ENCODE data around the gene FYTTD1. TPM values are rescaled to one million over a fixed set of nuclear protein-coding genes. Genes with fewer than 3 reads are reported as not detected.

FYTTD1 gene
- total RNA-seq, 1 donor from 2014 or later = 44.0 TPM

DNA sequence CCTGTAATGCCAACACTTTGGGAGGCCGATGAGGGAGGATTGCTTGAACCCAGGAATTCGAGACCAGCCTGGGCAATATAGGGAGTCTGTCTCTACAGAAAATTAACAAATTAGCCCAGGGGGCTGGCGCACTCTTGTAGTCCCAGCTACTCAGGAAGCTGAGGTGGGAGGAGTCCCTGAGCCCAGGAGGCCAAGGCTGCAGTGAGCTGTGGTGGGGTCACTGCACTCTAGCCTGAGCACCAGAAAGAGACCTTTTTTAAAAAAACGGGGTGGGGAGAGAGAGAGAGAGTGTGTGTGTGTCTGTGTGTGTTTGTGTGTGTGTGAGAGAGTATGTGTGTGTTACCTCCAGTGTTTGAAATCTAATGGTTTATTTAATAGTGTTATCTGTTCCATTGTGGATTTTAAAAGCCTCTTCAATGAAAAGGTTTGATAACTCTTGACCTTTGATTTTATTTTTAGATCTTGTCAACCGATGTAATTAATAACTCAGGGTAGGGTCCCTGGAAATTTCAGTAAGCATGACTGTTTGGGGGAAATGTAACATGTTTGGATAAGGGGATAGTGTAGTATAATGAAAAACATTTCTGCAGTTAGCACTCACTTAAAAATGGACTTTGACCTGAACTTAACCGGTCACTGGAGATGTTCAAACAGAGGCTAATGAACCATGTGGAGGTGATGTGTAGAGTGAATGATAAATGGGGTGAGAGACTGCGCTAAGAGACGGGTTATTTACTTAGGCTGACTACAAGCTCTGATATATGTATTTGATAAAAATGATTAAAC is 71.1 kb downstream of the FYTTD1 start:
- Histone ChIP-seq H3K27me3 (no peaks in the 10 kb centered on the region), H3K36me3 (peaks cover 0 to 13% of the 10 kb centered on the region in 2 donors), H3K27ac (no peak overlapping the region), H3K4me1 (peaks cover 7% of the 10 kb centered on the region), H3K4me3 (no peak overlapping the region), H3K9me3 (no peaks in the 10 kb centered on the region)
- DNase-seq (ENCODE audit: extremely low spot score in 2 of 2) = no peak
- no peak for TF ChIP-seq POLR2AphosphoS5 (IDR thresholded peaks at IDR 0.05; ENCODE audit: insufficient read depth in 1 of 2, low read depth in 1 of 2)
- TF ChIP-seq POLR2A (IDR thresholded peaks at IDR 0.05) = no peak
- TF ChIP-seq, protein P1, sequence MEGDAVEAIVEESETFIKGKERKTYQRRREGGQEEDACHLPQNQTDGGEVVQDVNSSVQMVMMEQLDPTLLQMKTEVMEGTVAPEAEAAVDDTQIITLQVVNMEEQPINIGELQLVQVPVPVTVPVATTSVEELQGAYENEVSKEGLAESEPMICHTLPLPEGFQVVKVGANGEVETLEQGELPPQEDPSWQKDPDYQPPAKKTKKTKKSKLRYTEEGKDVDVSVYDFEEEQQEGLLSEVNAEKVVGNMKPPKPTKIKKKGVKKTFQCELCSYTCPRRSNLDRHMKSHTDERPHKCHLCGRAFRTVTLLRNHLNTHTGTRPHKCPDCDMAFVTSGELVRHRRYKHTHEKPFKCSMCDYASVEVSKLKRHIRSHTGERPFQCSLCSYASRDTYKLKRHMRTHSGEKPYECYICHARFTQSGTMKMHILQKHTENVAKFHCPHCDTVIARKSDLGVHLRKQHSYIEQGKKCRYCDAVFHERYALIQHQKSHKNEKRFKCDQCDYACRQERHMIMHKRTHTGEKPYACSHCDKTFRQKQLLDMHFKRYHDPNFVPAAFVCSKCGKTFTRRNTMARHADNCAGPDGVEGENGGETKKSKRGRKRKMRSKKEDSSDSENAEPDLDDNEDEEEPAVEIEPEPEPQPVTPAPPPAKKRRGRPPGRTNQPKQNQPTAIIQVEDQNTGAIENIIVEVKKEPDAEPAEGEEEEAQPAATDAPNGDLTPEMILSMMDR (IDR thresholded peaks at IDR 0.05) = no peak
- intact Hi-C loops (cut with DNase I) = no loop called here

DNA sequence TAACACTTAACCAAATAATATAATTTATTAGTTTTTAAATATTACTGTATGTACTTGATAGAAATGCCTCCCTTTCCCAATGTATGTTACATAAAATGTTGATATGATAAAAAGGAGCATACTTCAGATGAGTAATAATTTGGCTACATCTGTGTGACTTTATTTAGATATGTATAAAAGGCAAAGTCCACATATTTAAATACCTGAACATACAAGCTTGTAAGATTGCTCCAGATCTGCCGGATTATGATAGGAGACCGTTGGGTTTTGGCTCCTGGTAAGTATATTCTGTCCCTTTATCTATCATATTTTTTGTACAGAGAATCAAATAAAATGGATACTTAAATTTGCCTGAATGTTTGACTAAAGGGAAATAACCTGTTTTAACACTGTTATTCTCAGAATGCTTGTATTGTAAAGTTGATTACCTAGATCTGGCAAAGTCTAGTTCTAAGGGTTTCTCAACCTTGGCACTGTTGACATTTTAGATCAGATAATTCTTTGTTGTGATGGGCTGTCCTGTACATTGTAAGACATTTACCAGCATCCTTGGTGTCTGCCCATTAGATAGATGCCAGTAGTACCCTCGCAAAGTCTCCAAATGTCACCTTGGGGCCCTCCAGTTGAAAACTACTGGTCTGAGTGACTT is 79.8 kb downstream of the FYTTD1 start:
- Histone ChIP-seq H3K4me3 (no peak overlapping the region), H3K27me3 (no peaks in the 10 kb centered on the region), H3K27ac (no peak overlapping the region), H3K36me3 (peaks cover 0 to 42% of the 10 kb centered on the region in 2 donors), H3K9me3 (no peaks in the 10 kb centered on the region), H3K4me1 (peaks cover 5% of the 10 kb centered on the region)
- intact Hi-C loops (cut with DNase I) = no loop called here
- no peak for DNase-seq (ENCODE audit: extremely low spot score in 2 of 2)
- TF ChIP-seq, protein P1 (IDR thresholded peaks at IDR 0.05) = no peak
- TF ChIP-seq POLR2A (IDR thresholded peaks at IDR 0.05) (no peak), POLR2AphosphoS5 (IDR thresholded peaks at IDR 0.05; ENCODE audit: insufficient read depth in 1 of 2, low read depth in 1 of 2) (no peak)

DNA sequence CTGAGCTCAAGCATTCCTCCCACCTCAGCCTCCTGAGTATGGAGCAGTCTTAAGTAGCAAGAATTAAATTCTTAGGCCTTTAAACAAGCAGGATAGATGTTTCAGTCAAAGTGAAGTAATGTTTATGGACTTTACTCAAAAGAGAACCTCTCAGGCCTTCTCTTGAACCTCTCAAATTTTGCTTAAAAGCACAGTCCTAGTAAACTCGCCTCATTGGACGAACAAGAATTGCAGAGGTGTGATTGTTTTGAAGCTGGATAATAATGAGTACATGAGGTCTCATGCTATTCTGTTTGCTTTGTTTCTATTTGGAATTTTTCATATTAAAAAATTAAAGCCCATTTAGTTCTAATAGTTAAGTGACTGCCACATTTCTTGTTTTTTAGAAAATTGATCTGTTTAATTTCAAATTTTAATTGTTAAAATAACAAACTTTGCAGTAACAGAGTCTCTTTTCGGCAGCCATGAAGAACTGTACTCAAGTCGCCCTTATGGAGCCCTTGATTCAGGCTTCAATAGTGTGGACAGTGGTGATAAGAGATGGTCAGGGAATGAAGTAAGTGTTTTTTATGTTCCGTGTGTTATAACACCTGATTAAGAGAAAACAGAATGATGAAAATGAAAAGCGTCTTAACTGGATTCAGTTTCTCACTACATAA is 80.8 kb downstream of the FYTTD1 start:
- no peak overlapping the region for H3K27ac ChIP-seq
- no peak for DNase-seq (ENCODE audit: extremely low spot score in 2 of 2)
- intact Hi-C loops (cut with DNase I) = no loop called here
- TF ChIP-seq, protein P1 (IDR thresholded peaks at IDR 0.05) = no peak
- TF ChIP-seq POLR2A (IDR thresholded peaks at IDR 0.05) (no peak), POLR2AphosphoS5 (IDR thresholded peaks at IDR 0.05; ENCODE audit: insufficient read depth in 1 of 2, low read depth in 1 of 2) (no peak)
- peaks cover 0 to 51% of the 10 kb centered on the region in 2 donors for H3K36me3 ChIP-seq
- H3K9me3 ChIP-seq = no peaks in the 10 kb centered on the region
- no peaks in the 10 kb centered on the region for H3K27me3 ChIP-seq
- no peak overlapping the region for H3K4me3 ChIP-seq
- H3K4me1 ChIP-seq = no peaks in the 10 kb centered on the region

DNA sequence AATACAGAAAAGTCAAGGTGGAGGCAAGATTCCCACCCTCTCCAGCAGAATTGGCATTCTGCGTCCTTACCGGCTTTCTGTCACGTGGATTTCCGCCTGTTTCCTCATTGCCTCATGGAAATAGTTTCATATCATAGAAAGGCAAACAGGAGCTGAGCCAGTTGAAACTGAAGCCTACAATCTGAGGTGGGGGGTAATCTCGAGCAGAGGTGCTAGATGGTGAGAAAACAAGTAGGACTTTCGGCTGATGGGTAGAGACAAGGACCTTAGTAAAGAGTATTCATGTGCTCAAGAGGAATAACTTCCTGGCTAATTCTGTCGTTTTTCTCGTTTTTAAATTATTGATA is 81.3 kb downstream of the FYTTD1 start:
- H3K27me3 ChIP-seq = no peaks in the 10 kb centered on the region
- H3K36me3 ChIP-seq = peaks cover 0 to 56% of the 10 kb centered on the region in 2 donors
- DNase-seq (ENCODE audit: extremely low spot score in 2 of 2) = no peak
- H3K27ac ChIP-seq = no peak overlapping the region
- intact Hi-C loops (cut with DNase I) = no loop called here
- no peaks in the 10 kb centered on the region for H3K9me3 ChIP-seq
- H3K4me1 ChIP-seq = no peaks in the 10 kb centered on the region
- H3K4me3 ChIP-seq = no peak overlapping the region
- TF ChIP-seq, protein P1 (IDR thresholded peaks at IDR 0.05) = no peak
